SHP77 treated with DMSO at 0.1 percent for 48 hours (cell line): ENCODE results near the gene CRKL.

ENCODE experiments used
- DNase-seq: peaks from one replicate; lab custom pipeline; 2025; lab: John Stamatoyannopoulos, UW

CRKL gene

GRCh38 chr22:20997536-20998257 is 80.5 kb downstream of the CRKL start:
- no peak for DNase-seq

GRCh38 chr22:20998411-20999336 is 81.5 kb downstream of the CRKL start:
- no peak for DNase-seq

- DNase-seq, result no peak
Observed at GRCh38 chr22:20999350-21000206, 82.4 kb downstream of the CRKL start.

GRCh38 chr22:21000207-21000986 is 83.2 kb downstream of the CRKL start:
- no peak for DNase-seq

GRCh38 chr22:21000987-21001600 is 83.9 kb downstream of the CRKL start:
- no peak for DNase-seq

GRCh38 chr22:21001601-21002325 is 84.6 kb downstream of the CRKL start, which contains the start of gene THAP7:
Gene THAP7, minus strand, starts transcription at chr22:21002118. Its CDS starts 207 bp downstream, at chr22:21001911.
- peak; percentile 80 for DNase-seq
